Measurements from ENCODE around the gene NDUFA1. TPM values are rescaled to one million over a fixed set of nuclear protein-coding genes. Genes with fewer than 3 reads are reported as not detected.
"Not testable (repeated sequence)": the region's sequence is repeated elsewhere in the genome, so short reads cannot be mapped to it uniquely, and the experiment has no call there.

The NDUFA1 gene
- total RNA-seq (2021), result 181 and 189 TPM in 2 replicates
- percentile 88 among the genes with signal in this experiment for Bru-seq, nascent RNA
- percentile 76 among the genes with signal in this experiment for BruChase-seq, experiment 1, labeled RNA remaining after a 2-hour chase
- BruChase-seq, experiment 2, labeled RNA remaining after a 6-hour chase, result percentile 73 among the genes with signal in this experiment
- long read RNA-seq, transcript NDUFA1-201 (3 exons, 766 nt), result major isoform, 927 of 973 reads
- long read RNA-seq, partial matches to known transcripts, result 43 of 973 reads
- long read RNA-seq, other reads (novel, unspliced or antisense), result 3 of 973 reads

DNA sequence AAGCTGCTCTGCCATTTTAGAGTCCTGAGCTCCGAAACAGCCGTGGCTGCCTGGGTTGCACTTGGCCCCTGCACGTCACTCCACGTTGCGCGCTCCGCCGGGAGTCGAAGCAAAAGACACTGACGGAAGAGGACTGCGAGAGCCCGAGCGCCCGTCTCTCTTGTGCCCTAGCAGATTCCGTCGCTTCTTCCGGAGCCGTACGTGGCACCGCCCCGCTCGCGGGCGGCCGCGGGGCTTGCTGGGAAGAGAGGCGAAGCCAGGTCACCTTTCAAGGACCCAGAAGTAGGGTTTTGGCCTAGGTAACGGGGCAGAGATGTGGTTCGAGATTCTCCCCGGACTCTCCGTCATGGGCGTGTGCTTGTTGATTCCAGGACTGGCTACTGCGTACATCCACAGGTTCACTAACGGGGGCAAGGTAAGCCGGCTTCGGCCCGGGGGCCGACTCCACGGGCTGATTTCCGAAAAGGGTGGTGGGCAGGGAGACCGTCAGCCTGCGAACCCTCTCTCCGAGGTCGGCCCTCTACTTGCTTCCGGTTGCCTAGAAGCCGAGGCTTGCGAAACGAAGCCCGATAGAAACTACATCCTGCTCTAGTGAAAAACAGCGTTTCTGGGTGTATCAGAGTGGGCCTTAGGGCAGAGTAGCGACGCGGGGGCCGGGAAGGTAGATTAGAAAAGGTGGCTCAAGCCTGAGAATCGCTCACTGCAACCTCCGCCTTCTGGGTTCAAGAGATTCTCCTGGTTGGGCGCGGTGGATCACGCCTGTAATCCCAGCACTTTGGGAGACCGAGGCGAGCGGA, at the start of gene NDUFA1, which contains the start of gene RNF113A:
Gene NDUFA1 (plus strand): TSS at position 234 of the 797 bp plus-strand sequence. CDS start 80 bp downstream, at position 314.
Gene RNF113A (minus strand): TSS at position 135 of the 797 bp plus-strand sequence. CDS start 120 bp downstream, at position 15.
- Histone ChIP-seq H3K36me3 (ENCODE audit: low read depth) (peaks cover 18% of the 10 kb centered on the region), H3K4me3 (peak within 1 kb of the TSS; percentile 77), H3K9me3 (ENCODE audit: insufficient read depth, low read depth) (no peaks in the 10 kb centered on the region), H3K27ac (peak within 1 kb of the TSS; percentile 97), H3F3A (ENCODE audit: insufficient read depth, low read depth) (peaks cover 33% of the 10 kb centered on the region), H3K9me2 (ENCODE audit: insufficient read depth) (no peaks in the 10 kb centered on the region), H4K20me1 (ENCODE audit: insufficient read depth) (0 out of 2 replicates have a peak, but pooled peaks cover 4% of the 10 kb centered on the region), H3K79me2 (ENCODE audit: low read depth) (peaks cover 68% of the 10 kb centered on the region), H3K27me3 (ENCODE audit: insufficient read depth, low read depth) (no peaks in the 10 kb centered on the region), H3K4me1 (replicated peaks; ENCODE audit: insufficient read depth) (peaks cover 21% of the 10 kb centered on the region), H3K4me2 (peak within 1 kb of the TSS; percentile 91), H2AFZ (peak within 1 kb of the TSS; percentile 96)
- TF ChIP-seq, protein P1, sequence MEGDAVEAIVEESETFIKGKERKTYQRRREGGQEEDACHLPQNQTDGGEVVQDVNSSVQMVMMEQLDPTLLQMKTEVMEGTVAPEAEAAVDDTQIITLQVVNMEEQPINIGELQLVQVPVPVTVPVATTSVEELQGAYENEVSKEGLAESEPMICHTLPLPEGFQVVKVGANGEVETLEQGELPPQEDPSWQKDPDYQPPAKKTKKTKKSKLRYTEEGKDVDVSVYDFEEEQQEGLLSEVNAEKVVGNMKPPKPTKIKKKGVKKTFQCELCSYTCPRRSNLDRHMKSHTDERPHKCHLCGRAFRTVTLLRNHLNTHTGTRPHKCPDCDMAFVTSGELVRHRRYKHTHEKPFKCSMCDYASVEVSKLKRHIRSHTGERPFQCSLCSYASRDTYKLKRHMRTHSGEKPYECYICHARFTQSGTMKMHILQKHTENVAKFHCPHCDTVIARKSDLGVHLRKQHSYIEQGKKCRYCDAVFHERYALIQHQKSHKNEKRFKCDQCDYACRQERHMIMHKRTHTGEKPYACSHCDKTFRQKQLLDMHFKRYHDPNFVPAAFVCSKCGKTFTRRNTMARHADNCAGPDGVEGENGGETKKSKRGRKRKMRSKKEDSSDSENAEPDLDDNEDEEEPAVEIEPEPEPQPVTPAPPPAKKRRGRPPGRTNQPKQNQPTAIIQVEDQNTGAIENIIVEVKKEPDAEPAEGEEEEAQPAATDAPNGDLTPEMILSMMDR (conservative IDR thresholded peaks at IDR 0.05), result no peak
- no peak for TF ChIP-seq EZH2 (IDR thresholded peaks at IDR 0.05; ENCODE audit: low read depth)
- CTCF ChIA-PET, result interaction anchor here (0.7 kb wide), 1 partner anchor 145 kb away, joined by 3 read pairs; no protein-coding TSS in a partner anchor
- DNase-seq, result peak; percentile 86 to 89
- POLR2A ChIA-PET (ENCODE audit: unreplicated experiment), result interaction anchor here (0.9 to 3.1 kb wide), 2 partner anchors 19 to 80 kb away, joined by 5 to 19 read pairs; partner anchors contain the start of genes RPL39 and UPF3B
- intact Hi-C loops (cut with micrococcal nuclease; ENCODE audit: unreplicated experiment), result loop anchor here (2.0 to 5.0 kb wide), 4 partner anchors 15 to 389 kb away; partner anchors contain the start of genes NKRF and RPL39
- BruUV-seq (replicated peaks), result TSS peak; percentile 62

DNA sequence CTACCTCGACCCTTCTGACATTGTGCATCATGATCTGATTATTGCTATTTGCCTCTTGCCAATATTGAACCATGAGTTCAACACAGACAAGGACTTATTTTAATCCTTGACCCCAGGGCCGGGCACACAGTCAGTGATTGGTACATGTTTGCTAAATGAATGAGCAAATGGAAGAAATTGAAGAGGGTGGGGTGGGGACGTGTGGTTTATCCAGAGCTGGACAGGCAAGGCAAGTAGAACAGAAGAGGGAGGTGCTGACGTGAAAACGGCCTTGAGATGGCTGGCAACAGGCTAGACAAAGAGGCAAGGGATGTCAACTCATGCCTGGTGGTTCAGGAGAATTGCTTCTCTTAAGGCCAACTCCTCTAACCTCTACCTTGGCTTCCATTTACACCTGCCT, 47.4 kb upstream of the NDUFA1 start:
- DNase-seq; H3K4me3 ChIP-seq; H3K27ac ChIP-seq; BruUV-seq (replicated peaks); intact Hi-C loops (cut with micrococcal nuclease; ENCODE audit: unreplicated experiment); H3K36me3 ChIP-seq (ENCODE audit: low read depth); H3K4me1 ChIP-seq (replicated peaks; ENCODE audit: insufficient read depth); H3K9me2 ChIP-seq (ENCODE audit: insufficient read depth); H3K27me3 ChIP-seq (ENCODE audit: insufficient read depth, low read depth); H3K9me3 ChIP-seq (ENCODE audit: insufficient read depth, low read depth); H3K79me2 ChIP-seq (ENCODE audit: low read depth); H2AFZ ChIP-seq; POLR2A ChIA-PET (ENCODE audit: unreplicated experiment); H4K20me1 ChIP-seq (ENCODE audit: insufficient read depth); H3K4me2 ChIP-seq: not testable (repeated sequence)
- peaks cover 12% of the 10 kb centered on the region for H3F3A ChIP-seq (ENCODE audit: insufficient read depth, low read depth)
- CTCF ChIA-PET, result interaction anchor here (0.6 kb wide), 1 partner anchor 219 kb away, joined by 3 read pairs; no protein-coding TSS in a partner anchor

DNA sequence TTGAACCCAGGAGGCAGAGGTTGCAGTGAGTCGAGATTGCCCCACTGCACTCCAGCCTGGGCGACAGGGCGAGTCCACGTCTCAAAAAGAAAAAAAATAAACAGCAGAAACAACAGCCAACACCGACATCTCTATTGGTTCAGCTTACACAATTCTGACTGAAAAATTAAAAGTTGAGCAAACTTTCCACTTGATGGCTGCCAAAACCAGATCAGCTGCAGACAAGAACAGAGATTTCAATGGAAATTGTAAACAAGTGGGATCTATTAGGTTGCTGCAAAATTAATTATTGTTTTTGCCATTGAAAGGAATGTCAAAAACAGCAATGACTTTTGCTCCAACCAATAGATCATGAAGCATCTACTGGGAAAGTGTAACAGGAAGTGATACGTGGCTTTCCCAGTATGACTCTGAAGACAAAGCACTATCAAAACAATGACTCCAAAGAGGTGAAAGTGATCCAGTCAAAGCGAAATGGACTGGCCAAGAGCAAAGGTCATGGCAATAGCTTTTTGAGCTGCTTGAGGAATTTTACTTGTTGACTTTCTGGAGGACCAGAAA, 45.2 kb upstream of the NDUFA1 start:
- no peak for TF ChIP-seq EZH2 (IDR thresholded peaks at IDR 0.05; ENCODE audit: low read depth)
- TF ChIP-seq, protein P1 (conservative IDR thresholded peaks at IDR 0.05), result no peak
- Histone ChIP-seq H2AFZ (no peak overlapping the region), H3K9me2 (ENCODE audit: insufficient read depth) (no peaks in the 10 kb centered on the region), H3F3A (ENCODE audit: insufficient read depth, low read depth) (peaks cover 12% of the 10 kb centered on the region), H4K20me1 (ENCODE audit: insufficient read depth) (no peaks in the 10 kb centered on the region), H3K4me1 (replicated peaks; ENCODE audit: insufficient read depth) (peaks cover 8% of the 10 kb centered on the region), H3K4me2 (no peak overlapping the region), H3K79me2 (ENCODE audit: low read depth) (no peaks in the 10 kb centered on the region), H3K4me3 (no peak overlapping the region), H3K9me3 (ENCODE audit: insufficient read depth, low read depth) (no peaks in the 10 kb centered on the region), H3K36me3 (ENCODE audit: low read depth) (no peaks in the 10 kb centered on the region), H3K27me3 (ENCODE audit: insufficient read depth, low read depth) (no peaks in the 10 kb centered on the region), H3K27ac (no peak overlapping the region)
- BruUV-seq (replicated peaks), result no TSS peak
- intact Hi-C loops (cut with micrococcal nuclease; ENCODE audit: unreplicated experiment), result no loop called here
- ChIA-PET CTCF (interaction anchor here (0.6 kb wide), 1 partner anchor 25 kb away, joined by 5 read pairs; no protein-coding TSS in a partner anchor), POLR2A (ENCODE audit: unreplicated experiment) (no interaction called here)
- DNase-seq, result peak in 1 of 2 experiments; percentile 46

All from PC-9 (cell line).